Liver (tissue), 9 donors: ENCODE results near the gene TERT. TPM values are rescaled to one million over a fixed set of nuclear protein-coding genes. Genes with fewer than 3 reads are reported as not detected.

ENCODE experiments used
- DNase-seq: peaks from one replicate; pipeline ENCODE4 v3.0.0-alpha.2; 2017; ENCODE audit warnings: low spot score
- H3K27ac ChIP-seq, 2 donors: one replicate each; pipeline ENCODE4 v1.7.0; 2013; ENCODE audit warnings: inconsistent platforms in 2 of 2, low read length in 2 of 2, control low read depth in 1 of 2, low read depth in 1 of 2, mild to moderate bottlenecking in 1 of 2
- H3K27me3 ChIP-seq, 4 donors: one replicate each; pipeline versions ENCODE4 v1.6.1 to v1.7.0; 2013; ENCODE audit warnings: low read length in 3 of 4, inconsistent platforms in 1 of 4, mild to moderate bottlenecking in 1 of 4, moderate library complexity in 1 of 4; ENCODE audit not compliant: control insufficient read depth in 4 of 4, insufficient read depth in 4 of 4
- H3K36me3 ChIP-seq, 4 donors: one replicate each; pipeline versions ENCODE4 v1.6.1 to v1.7.0; 2013; ENCODE audit warnings: low read length in 3 of 4, mild to moderate bottlenecking in 3 of 4, low read depth in 1 of 4, moderate library complexity in 1 of 4; ENCODE audit not compliant: control insufficient read depth in 4 of 4, insufficient read depth in 3 of 4
- H3K4me1 ChIP-seq, 4 donors: one replicate each; pipeline versions ENCODE4 v1.6.1 to v1.7.0; 2013; ENCODE audit warnings: low read length in 3 of 4, mild to moderate bottlenecking in 3 of 4, moderate library complexity in 1 of 4; ENCODE audit not compliant: control insufficient read depth in 4 of 4, insufficient read depth in 4 of 4
- H3K4me3 ChIP-seq, 3 donors: one replicate each; pipeline versions ENCODE4 v1.6.1 to v1.7.0; 2013; ENCODE audit warnings: low read length in 3 of 3, control low read depth in 1 of 3, low read depth in 1 of 3, mild to moderate bottlenecking in 1 of 3
- H3K9ac ChIP-seq, 2 donors: one replicate each; pipeline ENCODE4 v1.7.0; 2013; ENCODE audit warnings: low read length in 2 of 2, mild to moderate bottlenecking in 2 of 2, moderate library complexity in 2 of 2, control low read depth in 1 of 2, low read depth in 1 of 2
- H3K9me3 ChIP-seq, 4 donors: one replicate each; pipeline versions ENCODE4 v1.6.1 to v1.7.0; 2013; ENCODE audit warnings: low read length in 3 of 4; ENCODE audit not compliant: control insufficient read depth in 4 of 4
- CTCF ChIP-seq: fragments of 150-350 bp; IDR thresholded peaks from 2 replicates; pipeline ENCODE4 v1.5.1; 2017; ENCODE audit warnings: improper control_type of control experiment, low read depth, low read length; ENCODE audit not compliant: missing input control
- FOXA1 ChIP-seq: IDR thresholded peaks from 2 replicates; pipeline ENCODE4 v1.6.1; 2016; ENCODE audit warnings: antibody characterized with exemption
- FOXA2 ChIP-seq: IDR thresholded peaks from 2 replicates; pipeline ENCODE4 v1.6.1; 2016; ENCODE audit warnings: antibody characterized with exemption
- GABPA ChIP-seq, 2 donors: IDR thresholded peaks in 1 of 2; conservative IDR thresholded peaks in 1 of 2; 2 replicates each; pipeline ENCODE4 v1.6.1; 2016; ENCODE audit warnings: antibody characterized with exemption in 2 of 2, mild to moderate bottlenecking in 1 of 2, moderate library complexity in 1 of 2
- HNF4G ChIP-seq: IDR thresholded peaks from 2 replicates; pipeline ENCODE4 v1.6.1; 2016; ENCODE audit warnings: antibody characterized with exemption
- JUND ChIP-seq, 2 donors: IDR thresholded peaks; 2 replicates each; pipeline ENCODE4 v1.6.1; 2016; ENCODE audit warnings: antibody characterized with exemption in 2 of 2
- MAX ChIP-seq: IDR thresholded peaks from 2 replicates; pipeline ENCODE4 v1.6.1; 2016; ENCODE audit warnings: antibody characterized with exemption
- NR2F2 ChIP-seq: IDR thresholded peaks from 2 replicates; pipeline ENCODE4 v1.6.1; 2016; ENCODE audit warnings: antibody characterized with exemption
- RAD21 ChIP-seq, 2 donors: IDR thresholded peaks; 2 replicates each; pipeline ENCODE4 v1.6.1; 2016; ENCODE audit warnings: antibody characterized with exemption in 2 of 2, mild to moderate bottlenecking in 2 of 2
- REST ChIP-seq: IDR thresholded peaks from 2 replicates; pipeline ENCODE4 v1.6.1; 2016; ENCODE audit warnings: antibody characterized with exemption, mild to moderate bottlenecking
- RXRA ChIP-seq, 2 donors: IDR thresholded peaks; 2 replicates each; pipeline ENCODE4 v1.6.1; 2017 to 2018; ENCODE audit warnings: antibody characterized with exemption in 2 of 2, mild to moderate bottlenecking in 1 of 2
- SP1 ChIP-seq: IDR thresholded peaks from 2 replicates; pipeline ENCODE4 v1.6.1; 2018; ENCODE audit warnings: antibody characterized with exemption, mild to moderate bottlenecking
- YY1 ChIP-seq: IDR thresholded peaks from 2 replicates; pipeline ENCODE4 v1.6.1; 2016; ENCODE audit warnings: antibody characterized with exemption, mild to moderate bottlenecking
- ZBTB33 ChIP-seq: IDR thresholded peaks from 2 replicates; pipeline ENCODE4 v1.6.1; 2016; ENCODE audit warnings: antibody characterized with exemption
- WGBS: extraction: QIAGEN DNeasy Blood & Tissue Kit; methylation state at CpG from one replicate; pipeline ENCODE4 v1.1.7; 2013; 5-methylcytosine and 5-hydroxymethylcytosine counted together
- polyA plus RNA-seq, 2 donors: library from polyadenylated mRNA; stranded (reverse) in 1 of 2; unstranded in 1 of 2; fragments of 200-250 nt in 1 of 2; fragments of >200 nt in 1 of 2; fragmentation: Nextera tagmentation in 1 of 2; extraction: Ambion mirVana in 1 of 2; gene quantifications; one replicate each; pipeline versions ENCODE4 v1.2.1 to v1.2.3, GENCODE V29; 2013 to 2015
- total RNA-seq, 2 donors: library from RNA; depleted of rRNA; stranded (reverse); fragments of >200 nt; gene quantifications; one replicate each; pipeline ENCODE4 v1.2.3, GENCODE V29; 2014
- donor health status: healthy.
- donor health status: healthy.
- donor health status: healthy.
- donor health status: healthy.
- donor health status: healthy.

The TERT gene
- total and polyA plus RNA-seq, 4 donors = 0.14 TPM; not detected in 3

- TF ChIP-seq CTCF (no peak), RAD21 (IDR thresholded peaks at IDR 0.05) (no peak), MAX (no peak)
Observed at GRCh38 chr5:1324301-1324700, 29.4 kb upstream of the TERT start (continued).

- TF ChIP-seq ZBTB33 (no peak), YY1 (no peak), FOXA2 (no peak), REST (no peak), SP1 (no peak), RXRA (IDR thresholded peaks at IDR 0.05) (no peak), MAX (no peak)
- H3K27ac ChIP-seq = no peak overlapping the region
- WGBS = 95% methylated on average over 13 of the region's 13 CpGs
- DNase-seq = no peak
- H3K4me3 ChIP-seq = no peak overlapping the region
- no peak overlapping the region for H3K9ac ChIP-seq
- peaks cover 14 to 72% (median 33%) of the 10 kb centered on the region in 4 donors for H3K36me3 ChIP-seq
- no peaks in the 10 kb centered on the region for H3K9me3 ChIP-seq
- H3K27me3 ChIP-seq = no peaks in the 10 kb centered on the region
- H3K4me1 ChIP-seq = no peaks in the 10 kb centered on the region
Observed at GRCh38 chr5:1323803-1324173, 28.9 kb upstream of the TERT start.

GRCh38 chr5:1322955-1323802 is 28.3 kb upstream of the TERT start:
- Histone ChIP-seq H3K9ac (no peak overlapping the region), H3K36me3 (peaks cover 14 to 78% (median 36%) of the 10 kb centered on the region in 4 donors), H3K27ac (no peak overlapping the region), H3K27me3 (no peaks in the 10 kb centered on the region), H3K9me3 (no peaks in the 10 kb centered on the region), H3K4me3 (no peak overlapping the region), H3K4me1 (no peaks in the 10 kb centered on the region)
- DNase-seq = no peak
- WGBS = 95% methylated on average over 24 of the region's 24 CpGs
- TF ChIP-seq HNF4G = no peak
- TF ChIP-seq SP1 = no peak
- TF ChIP-seq ZBTB33 = no peak
- no peak for TF ChIP-seq GABPA (IDR thresholded peaks at IDR 0.05 in 1 of 2, conservative IDR thresholded peaks at IDR 0.05 in 1 of 2)
- TF ChIP-seq NR2F2 = no peak
- no peak for TF ChIP-seq REST
- no peak for TF ChIP-seq JUND (IDR thresholded peaks at IDR 0.05)
- no peak for TF ChIP-seq YY1
- no peak for TF ChIP-seq FOXA1
- no peak for TF ChIP-seq RXRA (IDR thresholded peaks at IDR 0.05)
